Globus pallidus (tissue), 1 donor: ENCODE data around the gene BNIP3.
"Not testable (repeated sequence)": the region's sequence is repeated elsewhere in the genome, so short reads cannot be mapped to it uniquely, and the experiment has no call there.

ENCODE experiments used
- DNase-seq: peaks from one replicate; pipeline ENCODE4 v3.0.0-alpha.2; 2015; ENCODE audit warnings: low spot score

Gene BNIP3

DNA sequence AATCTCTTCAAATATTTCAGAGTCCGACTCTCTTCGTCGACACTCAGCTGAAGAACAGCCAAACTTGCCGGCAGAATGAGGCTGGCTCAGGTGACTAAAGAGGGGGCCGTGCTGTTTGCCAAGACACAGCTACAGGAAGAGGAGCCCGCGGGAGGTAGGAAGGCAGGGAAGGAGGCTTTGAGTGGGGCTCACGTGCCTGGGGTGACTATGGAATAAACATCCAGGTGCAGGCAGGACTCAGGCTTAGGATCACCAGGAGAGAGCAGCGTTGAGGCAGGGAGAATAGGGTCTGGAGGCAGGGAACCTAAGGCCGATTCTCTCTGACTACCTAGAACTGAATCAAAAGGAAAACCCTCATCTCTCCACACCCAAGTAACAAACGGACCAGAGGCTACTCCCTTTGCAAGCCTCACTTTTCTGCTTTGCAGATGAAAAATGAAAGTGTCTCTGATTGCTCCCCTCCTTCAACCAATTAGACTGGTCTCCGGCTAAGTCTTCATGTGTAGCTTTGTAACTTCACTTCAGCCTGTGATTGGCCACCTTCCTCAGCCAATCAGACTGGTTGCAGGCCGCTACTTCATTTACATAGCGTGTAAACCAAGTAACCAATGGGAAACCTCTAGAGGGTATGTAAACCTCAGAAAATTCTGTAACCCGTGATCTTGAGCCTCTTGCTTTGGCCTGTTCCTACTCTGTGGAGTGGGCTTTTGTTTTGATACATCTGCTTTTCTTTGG, 19.7 kb upstream of the BNIP3 start:
- DNase-seq, result no peak

DNA sequence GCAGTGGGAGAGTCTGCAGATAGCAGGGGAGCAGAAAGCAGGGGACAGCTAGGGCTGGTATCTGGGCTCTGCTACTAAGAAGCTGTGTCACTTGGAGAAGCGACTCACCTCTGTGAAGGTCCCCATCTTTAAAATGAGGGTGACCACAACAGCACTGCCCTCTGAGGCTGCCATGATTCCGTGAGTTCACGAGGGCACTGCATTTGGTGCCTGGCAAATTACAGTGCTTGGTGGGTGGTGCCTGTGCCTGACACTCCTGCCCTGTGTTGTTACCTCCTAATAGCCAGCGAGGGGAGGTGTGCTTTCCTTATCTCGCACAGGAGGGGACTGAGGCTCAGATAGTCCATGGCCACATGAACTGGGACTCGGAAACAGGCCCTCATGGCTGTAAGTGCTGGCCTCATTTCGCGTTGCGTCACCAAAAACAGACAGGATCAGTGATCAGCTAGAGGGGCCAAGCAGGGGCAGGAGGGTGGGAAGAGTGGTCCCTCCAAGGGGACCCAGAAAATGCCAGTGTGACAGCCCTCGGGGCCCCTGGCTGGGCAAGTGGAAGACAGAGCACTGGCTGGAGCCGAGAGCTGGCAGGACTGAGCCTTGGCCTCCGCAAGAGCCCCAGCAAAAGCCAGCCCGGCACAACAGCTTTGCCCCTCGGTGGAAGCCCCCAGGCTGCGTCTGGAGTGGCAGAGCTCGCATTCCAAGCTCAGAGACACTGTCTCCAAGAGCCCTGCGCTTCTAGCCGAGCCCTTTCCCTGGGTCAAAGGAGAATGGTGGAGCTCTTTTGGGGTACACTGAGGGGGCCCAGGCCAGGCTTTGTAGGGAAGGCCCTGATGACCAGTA, 17.3 kb upstream of the BNIP3 start:
- no peak for DNase-seq

DNA sequence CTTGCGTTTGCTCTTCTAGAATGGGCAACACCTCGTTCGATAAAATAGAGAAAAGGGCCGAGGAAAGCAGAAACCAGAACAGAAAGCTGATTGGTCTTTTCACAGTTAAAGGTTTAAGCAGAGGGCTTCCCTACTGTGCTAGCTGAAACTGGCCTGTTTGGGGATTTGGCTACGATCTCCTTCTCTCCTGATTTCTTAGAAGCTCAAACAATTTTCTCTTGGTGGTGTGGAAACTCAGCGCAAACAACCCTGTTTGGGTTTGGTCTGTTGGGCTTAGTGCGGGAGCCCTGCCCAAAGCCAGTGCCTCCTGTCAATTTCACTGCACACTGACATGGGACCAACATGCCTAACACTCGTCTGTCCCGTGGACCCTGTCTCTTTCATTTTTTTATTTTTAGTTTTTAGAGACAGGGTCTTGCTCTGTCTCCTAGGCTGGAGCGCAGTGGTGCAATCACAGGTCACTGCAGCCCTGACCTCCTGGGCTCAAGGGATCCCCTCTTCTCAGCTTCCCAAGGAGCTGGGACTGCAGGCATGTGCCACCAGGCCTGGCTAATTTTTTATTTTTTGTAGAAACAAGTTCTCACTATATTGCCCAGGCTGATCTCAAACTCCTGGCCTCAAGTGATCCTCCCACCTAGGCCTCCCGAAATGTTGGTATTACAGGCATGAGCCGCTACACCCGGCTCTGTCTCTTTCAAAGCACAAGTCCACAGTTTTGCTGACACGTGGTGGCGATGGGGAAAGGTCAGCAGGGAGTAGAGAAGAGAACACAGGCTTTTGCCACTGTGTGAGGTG, 16.5 kb upstream of the BNIP3 start:
- no peak for DNase-seq

DNA sequence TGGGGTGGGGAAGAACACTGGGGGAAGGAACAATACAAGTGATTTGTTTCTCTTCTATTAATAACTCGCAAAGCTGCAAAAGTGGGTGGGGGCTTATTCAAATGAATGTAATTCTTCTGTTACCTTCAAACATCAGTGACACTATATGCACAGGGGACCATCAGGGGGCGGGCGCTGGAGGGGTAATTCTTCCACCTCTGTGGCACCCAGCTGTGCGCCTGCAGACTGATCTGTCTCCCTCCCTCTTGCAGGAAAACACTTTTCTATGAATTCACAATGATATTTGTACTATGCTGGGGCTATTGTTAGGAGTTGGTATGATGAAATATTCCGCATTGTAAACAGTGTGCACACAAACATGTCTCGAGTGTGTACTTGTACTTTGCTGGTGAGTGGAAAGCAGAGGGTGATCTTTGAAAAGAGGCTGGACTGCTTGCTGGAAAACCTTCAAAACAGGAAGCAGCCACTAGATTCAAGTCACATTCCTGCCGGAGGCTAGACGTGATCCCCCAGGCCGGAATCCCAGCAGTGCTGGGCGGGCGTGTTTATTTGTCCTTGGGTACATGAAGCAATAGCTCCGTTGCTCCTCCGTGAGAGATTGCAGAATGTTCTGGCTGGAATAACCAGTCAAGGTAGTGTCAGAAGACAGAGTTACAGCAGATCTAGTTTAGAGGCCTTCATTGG, 15.8 kb upstream of the BNIP3 start:
- DNase-seq, result peak; percentile 26

DNA sequence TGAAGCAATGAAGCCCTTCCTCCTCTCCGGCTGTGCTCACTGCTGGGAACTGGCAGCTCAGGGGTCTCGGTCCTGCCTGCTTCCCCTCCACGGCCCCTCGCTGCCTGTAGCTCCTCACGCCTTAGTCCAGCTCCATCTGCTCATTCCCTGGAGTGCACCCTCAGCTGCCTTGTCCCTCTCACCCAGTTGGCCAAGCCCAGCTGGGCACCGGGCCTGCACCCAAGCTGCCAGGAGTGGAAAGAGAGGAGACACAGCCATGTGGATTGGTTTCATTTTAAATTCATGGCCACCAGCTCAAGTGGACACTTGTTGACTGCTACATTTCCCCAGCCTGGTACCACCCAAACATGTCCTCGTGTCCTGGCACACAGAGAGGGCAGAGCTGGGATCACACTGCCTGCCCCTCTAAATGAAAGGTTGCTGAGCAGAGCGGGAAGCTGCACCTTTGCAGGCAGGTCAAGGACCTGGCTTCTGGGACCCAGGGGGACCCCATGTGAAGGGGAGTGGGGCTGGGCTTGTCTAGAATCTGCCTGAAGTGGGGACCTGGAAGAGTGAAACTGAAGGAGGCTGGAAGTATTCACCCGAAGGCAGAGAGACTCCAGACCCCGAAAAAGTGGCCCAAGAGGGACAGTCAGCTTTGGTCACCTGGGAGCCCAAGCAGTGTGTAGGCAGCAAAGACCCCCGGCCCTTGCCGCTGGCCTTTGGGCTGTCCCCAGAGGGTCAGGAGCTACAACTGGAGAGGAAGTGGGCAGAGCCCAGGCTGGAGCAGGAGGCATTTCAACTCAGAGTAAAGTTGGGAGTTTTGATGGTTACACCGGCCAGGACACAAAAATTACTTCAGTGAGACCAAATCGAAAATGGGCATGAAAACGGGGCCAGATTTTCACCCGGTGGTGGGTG, 15.0 kb upstream of the BNIP3 start:
- peak; percentile 73 for DNase-seq

DNA sequence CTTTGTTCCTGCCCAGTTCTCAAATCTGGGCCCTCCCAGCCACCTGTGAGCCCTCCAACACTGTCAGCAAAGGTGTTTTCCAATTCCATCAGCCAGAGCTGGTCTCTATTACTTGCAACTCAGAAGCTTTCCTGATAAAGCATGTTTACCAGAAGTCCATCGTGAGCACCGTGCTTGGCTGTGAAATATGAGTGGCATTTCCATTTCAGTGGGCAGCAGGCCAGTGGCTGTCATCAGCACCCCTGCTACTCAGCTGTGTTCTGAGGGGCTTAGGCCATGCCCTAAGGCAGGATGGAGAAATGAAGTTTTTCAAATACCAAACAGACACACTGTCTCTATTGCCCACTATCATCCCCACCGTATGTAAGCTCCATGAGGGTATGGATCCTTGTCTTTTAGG, 12.7 kb upstream of the BNIP3 start:
- no peak for DNase-seq

DNA sequence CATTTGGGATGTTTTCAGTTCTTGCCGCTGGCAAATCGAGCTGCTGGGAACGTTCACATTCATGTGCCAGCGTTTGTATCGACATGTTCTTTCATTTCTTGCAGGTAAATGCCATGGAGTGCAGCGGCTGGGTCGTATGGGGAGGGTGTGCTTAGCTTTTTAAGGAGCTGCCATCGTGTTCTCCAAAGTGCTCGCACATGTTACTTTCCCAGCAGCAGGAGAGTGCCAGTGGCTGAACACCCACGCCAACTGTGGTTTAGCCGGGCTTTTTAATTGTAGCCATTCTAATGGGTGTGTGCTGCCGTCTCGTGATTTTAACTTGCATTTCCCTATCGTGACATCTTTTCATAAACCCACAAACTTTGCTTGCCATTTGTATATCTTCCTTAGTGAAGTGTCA, 11.6 kb upstream of the BNIP3 start:
- no peak for DNase-seq

DNA sequence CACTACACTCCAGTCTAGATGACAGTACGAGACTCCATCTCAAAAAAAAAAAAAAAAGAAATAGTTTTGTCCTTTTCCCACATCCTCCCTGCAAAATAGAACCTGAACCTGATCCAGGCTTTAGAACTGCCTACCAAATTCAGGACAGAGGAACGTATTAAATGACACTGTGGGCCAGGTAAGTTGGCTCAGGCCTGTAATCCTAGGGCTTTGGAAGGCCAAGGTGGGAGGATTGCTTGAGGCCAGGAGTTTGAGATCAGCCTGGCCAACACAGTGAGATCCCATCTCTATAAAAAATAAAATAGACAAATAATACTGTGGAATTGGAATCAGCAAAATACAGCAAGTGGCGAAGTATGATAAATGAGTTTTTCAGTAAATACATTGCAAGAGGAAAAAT, 10.0 kb upstream of the BNIP3 start:
- DNase-seq, result no peak

DNA sequence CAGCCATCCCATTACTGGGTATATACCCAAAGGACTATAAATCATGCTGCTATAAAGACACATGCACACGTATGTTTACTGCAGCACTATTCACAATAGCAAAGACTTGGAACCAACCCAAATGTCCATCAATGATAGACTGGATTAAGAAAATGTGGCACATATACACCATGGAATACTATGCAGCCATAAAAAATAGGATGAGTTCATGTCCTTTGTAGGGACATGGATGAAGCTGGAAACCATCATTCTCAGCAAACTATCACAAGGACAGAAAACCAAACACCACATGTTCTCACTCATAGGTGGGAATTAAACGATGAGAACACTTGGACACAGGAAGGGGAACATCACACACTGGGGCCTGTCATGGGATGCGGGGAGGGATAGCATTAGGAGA, 6.1 kb upstream of the BNIP3 start:
- DNase-seq, result not testable (repeated sequence)

DNA sequence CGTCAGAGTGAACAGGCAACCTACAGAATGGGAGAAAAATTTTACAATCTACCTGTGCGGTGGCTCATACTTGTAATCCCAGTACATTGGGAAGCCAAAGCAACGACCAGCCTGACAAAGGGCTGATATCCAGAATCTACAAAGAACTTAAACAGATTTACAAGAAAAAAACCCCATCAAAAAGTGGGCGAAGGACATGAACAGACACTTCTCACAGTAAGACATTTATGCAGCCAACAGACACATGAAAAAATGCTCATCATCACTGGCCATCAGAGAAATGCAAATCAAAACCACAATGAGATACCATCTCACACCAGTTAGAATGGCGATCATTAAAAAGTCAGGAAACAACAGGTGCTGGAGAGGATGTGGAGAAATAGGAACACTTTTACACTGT, 5.6 kb upstream of the BNIP3 start:
- not testable (repeated sequence) for DNase-seq

DNA sequence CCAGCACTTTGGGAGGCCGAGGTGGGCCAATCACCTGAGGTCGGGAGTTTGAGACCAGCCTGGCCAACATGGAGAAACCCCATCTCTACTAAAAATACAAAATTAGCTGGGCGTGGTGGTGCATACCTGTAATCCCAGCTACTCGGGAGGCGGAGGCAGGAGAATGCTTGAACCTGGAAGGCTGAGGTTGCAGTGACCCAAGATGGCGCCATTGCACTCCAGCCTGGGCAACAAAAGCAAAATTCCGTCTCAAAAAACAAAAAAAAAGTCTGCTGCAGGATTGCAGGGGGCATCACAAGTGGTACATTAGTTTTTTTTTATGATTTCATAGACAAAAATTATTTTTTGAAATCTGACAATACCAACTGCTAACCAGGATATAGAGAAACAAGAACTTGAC, 5.1 kb upstream of the BNIP3 start:
- not testable (repeated sequence) for DNase-seq

DNA sequence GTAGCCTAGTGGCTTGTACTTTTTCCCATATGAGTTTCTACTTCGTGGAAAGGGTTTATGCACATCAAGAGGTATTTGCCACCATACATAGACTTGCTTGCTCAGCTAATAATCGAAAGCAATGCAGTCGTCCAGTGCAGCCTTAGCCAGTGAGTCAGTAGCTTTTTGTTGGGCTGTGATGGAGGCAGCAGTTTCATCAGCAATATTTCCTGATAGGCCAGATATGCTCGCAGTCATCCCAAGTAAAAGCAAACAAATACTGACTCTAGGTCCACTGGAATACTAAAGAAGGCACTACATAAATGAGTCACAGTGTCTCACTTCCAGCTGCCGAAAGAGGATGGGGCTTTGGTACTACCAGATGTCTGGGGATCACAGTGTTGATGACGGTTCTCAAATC, 2.1 kb upstream of the BNIP3 start:
- no peak for DNase-seq

DNA sequence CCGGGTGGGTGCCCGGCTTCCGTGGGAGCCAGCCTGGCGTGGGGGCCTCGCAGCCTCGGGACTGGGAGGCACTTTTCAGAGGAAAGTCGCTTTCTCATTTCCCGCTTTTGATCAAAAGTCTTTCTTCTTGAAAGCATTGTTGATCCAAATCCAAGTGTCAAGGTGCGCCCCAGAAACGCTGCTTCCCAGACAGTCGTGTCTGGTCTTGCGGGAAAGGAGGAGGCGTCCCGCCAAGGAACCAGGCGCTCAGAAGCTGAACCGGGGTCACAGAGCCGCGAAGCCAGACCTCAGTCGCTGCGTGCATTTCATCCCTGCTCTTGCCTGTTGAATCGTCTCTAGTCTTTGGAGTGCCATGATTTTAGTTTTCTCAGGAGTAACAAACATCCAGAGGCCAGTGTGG, 1.1 kb upstream of the BNIP3 start:
- DNase-seq, result no peak

DNA sequence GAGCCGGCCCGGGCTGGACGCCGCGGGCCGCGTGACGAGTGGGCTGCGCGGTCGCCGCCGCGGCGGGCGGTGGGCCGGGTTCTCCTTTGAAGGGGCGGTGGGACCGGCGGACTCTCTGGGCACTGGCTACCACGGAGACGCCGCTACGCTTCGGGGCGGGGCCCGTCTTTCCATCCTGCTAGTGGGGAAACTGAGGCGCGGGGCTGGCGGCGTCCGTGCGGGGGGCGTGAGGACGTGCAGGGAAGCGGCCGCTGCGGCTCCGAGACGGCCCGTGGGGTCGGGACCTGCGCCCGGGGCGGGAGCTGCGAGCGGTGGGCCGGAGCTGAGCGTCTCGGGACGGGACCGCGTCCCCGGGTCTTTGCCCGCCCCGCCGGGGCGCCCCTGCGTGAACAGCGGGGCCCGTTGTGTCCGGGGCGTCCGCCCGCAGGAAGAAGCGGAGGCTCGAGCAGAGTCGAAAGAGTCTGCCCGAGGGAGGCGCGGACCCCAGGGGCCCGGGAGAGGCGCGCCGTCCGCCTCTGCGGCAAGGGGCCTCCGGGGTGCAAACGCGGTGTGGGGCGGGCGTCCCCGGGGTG, 548 bp upstream of the BNIP3 start:
- DNase-seq, result no peak

DNA sequence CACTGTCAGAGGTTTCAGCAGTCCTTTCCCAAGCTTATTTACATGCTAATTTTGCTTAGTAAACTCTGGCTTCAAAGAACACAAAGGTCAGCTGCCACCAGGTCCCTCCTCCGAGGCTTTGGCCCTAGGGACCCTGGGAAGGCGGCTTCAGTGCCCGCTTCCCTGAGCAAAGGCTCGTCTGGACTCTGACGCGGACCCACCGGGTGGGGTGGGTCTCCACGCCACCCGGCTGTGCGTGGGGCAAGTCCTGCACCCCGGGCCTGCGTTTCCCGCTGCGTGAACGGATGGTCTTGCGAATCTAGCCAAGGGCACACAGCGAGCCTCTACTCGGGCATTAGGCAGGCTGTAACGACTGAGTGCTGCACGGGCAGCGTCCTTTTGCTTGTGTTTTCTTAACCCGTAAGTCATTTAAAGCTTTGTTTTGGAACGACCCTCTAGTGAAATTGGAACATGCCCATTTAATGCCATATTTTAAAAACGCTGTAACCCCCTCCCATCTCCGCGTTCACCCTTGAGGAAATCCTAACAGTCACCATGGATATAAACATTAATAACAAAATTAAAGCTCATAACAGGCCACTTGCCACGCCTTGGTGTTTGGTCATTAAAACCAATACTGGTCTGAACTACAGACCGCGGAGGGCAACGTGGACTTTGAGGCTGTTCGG, 828 bp downstream of the BNIP3 start:
- DNase-seq, result no peak

DNA sequence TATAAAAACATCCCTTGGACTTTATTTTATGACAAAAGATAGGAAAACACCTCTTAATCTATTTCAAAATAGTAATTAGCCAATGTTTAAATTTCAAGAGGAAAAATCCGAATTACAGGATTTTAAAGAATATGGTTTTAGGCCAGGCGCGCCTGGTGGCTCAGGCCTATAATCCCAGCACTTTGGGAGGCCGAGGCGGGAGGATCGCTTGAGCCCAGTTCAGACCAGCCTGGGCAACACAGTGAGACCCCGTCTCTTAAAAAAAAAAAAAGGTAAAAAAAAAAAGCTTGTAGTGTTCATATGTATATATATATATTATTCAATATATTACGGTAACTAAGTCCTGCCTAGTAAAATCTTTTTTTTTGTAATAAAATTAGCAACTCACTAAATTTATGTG, 1.4 kb downstream of the BNIP3 start:
- DNase-seq, result no peak

DNA sequence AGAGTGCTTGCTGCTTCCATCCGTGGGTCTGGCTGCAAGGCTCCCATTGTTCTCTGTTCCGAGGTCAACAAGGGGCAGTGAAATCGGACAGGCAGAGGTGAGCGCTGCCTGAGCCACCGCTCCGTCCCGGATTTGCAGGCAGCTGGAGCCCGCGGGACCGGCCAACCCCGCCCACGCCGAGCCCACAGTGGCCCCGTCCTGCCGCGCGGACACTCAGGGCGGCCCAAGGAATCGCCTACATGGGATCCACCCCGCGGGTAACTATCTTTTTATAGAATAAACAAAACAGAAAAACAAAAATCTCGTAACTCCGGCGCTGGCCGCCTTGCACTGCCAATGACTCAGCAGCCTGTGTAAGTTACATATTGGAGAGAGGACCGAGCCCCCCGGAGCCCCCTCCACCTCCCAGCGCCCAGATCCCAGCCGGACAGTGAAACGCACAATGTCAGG, 1.9 kb downstream of the BNIP3 start:
- no peak for DNase-seq

DNA sequence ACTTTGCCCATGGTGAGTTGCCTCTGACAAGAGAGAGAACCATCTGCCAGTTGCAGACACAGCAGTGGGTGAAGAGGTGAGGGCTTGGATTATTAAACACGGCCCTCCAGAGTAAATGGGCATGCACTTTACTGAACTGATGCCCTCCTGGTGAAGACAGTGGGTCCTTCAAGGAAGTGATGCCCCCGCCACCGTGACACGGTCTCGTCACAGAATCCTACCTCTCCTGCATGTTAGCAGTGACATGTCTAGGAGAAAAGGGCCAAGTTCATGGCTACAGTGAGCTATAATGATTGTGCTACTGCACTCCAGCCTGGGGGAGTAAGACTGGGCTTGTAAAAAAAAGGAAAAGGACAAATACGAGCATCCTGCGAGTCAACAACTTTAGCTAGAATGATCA, 2.4 kb downstream of the BNIP3 start:
- DNase-seq, result no peak

DNA sequence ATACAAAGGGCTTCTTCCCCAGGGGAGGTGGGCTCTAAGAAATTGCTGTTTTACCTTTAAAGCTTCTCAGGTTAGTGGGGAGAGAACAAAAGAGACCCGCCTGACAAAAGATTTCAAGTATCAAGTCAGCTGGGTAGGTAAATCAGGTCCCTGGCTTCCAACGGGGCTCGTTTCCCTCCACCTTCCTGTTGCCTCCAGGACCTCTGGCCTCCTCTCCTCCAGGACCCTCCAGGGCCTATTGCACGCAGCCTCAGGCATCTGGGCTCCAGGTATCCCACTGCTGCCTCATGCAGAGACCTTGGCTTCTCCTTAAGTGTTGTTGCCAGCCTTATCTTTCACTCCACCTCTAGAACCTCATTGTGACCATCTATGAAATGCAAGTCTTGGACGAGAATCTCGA, 2.9 kb downstream of the BNIP3 start:
- DNase-seq, result no peak

DNA sequence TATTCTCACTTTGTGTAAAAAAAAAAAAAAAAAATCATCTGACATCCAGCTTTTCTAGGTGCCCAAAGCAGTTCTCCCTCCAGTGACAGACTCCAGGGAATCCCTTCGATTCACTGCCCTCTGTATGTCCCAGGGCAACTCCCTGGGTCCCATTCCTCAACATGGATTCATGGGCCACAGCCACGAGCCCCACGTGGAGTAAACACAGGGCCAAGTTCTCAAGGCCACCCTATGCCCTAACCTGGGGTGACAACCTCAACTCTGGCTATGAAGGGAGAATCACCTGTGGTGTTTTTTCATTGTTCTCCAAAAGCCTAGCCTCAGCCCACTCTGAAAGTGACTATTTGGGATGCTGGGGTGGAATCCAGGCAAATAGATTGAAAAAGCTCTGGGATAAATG, 3.4 kb downstream of the BNIP3 start:
- DNase-seq, result no peak
